DND-41 (cell line): Measurements from ENCODE around the gene POU3F1.

Experiments
- EZH2 ChIP-seq: IDR thresholded peaks from 3 replicates; pipeline ENCODE4 v1.6.1; 2012; ENCODE audit warnings: borderline replicate concordance, low read depth, mild to moderate bottlenecking, moderate library complexity, low read length, inconsistent platforms; ENCODE audit not compliant: severe bottlenecking
- TF ChIP-seq, protein P1 (sequence below): IDR thresholded peaks from 2 replicates; pipeline ENCODE4 v1.5.1; 2012; ENCODE audit warnings: borderline replicate concordance, low read length, moderate library complexity, mild to moderate bottlenecking; ENCODE audit not compliant: poor library complexity, severe bottlenecking; ENCODE audit errors: extremely low read depth

DNA sequence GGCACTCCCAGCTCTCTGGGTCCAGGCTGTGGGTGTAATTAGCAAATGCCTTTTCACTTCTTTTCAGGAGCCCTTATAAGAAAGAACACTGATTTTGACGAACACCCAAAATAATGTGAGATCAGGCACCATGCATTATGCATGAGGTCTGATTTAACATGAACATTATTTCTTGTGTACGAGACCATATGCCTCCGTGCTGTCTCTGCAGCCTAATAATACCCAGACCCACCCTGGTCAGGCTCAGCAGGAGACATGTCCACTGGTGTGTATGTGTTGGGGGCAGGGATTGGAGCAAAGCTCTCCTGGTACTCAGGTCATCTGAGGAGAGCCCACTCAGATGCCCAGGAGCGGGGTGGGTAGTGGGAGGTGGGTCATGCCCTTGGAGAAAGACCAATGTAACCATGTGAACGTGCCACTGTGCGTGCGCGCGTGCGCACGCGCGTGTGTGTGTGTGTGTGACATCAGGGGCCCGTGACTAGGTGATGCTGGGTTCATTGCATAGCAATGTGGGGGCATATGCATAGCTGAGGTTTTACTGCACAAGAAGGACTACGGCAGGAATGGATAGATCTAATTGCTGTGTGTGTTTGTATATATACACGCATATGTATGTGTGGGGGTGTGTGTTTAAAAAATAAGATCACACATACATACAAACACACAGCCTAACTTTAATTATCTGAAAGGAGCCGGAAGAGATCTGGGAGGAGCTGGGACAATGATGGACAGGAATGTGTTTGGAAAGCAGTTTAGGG lies 7.1 kb downstream of the POU3F1 start:
- TF ChIP-seq, protein P1, sequence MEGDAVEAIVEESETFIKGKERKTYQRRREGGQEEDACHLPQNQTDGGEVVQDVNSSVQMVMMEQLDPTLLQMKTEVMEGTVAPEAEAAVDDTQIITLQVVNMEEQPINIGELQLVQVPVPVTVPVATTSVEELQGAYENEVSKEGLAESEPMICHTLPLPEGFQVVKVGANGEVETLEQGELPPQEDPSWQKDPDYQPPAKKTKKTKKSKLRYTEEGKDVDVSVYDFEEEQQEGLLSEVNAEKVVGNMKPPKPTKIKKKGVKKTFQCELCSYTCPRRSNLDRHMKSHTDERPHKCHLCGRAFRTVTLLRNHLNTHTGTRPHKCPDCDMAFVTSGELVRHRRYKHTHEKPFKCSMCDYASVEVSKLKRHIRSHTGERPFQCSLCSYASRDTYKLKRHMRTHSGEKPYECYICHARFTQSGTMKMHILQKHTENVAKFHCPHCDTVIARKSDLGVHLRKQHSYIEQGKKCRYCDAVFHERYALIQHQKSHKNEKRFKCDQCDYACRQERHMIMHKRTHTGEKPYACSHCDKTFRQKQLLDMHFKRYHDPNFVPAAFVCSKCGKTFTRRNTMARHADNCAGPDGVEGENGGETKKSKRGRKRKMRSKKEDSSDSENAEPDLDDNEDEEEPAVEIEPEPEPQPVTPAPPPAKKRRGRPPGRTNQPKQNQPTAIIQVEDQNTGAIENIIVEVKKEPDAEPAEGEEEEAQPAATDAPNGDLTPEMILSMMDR = no peak
- TF ChIP-seq EZH2 = no peak
